DLD1 (cell line): ENCODE data around the gene ABHD11.
"Not testable (repeated sequence)": the region's sequence is repeated elsewhere in the genome, so short reads cannot be mapped to it uniquely, and the experiment has no call there.

Experiments used
- in situ Hi-C: cut with HindIII; loops from 2 replicates; pipeline ENCODE4 v1.10.0; 2017; ENCODE audit warnings: low sequenced_read_pairs

ABHD11 gene

GRCh38 chr7:73738612-73739386 lies at the start of gene ABHD11:
ABHD11 (minus strand) TSS chr7:73738802; CDS start chr7:73738770, 32 bp downstream.
- in situ Hi-C loops: no loop called here

- in situ Hi-C loops: not testable (repeated sequence)
Measured at GRCh38 chr7:73787786-73788048, 49.1 kb upstream of the ABHD11 start.

GRCh38 chr7:73786588-73786987 lies 48.0 kb upstream of the ABHD11 start:
- in situ Hi-C loops: no loop called here

GRCh38 chr7:73779517-73779916 lies 40.9 kb upstream of the ABHD11 start:
- in situ Hi-C loops: no loop called here

- in situ Hi-C loops: no loop called here
Measured at GRCh38 chr7:73778801-73779389, 40.3 kb upstream of the ABHD11 start.

- in situ Hi-C loops: no loop called here
Measured at GRCh38 chr7:73774923-73775322, 36.3 kb upstream of the ABHD11 start.

- in situ Hi-C loops: no loop called here
Measured at GRCh38 chr7:73773700-73774517, 35.3 kb upstream of the ABHD11 start.

- in situ Hi-C loops: no loop called here
Measured at GRCh38 chr7:73770860-73771670, 32.5 kb upstream of the ABHD11 start.

GRCh38 chr7:73770002-73770859 lies 31.6 kb upstream of the ABHD11 start, which contains the start of gene CLDN3:
CLDN3 (minus strand) TSS chr7:73770270; CDS start chr7:73770049, 221 bp downstream.
- in situ Hi-C loops: no loop called here

GRCh38 chr7:73769481-73770001 lies 30.9 kb upstream of the ABHD11 start:
- in situ Hi-C loops: no loop called here

- in situ Hi-C loops: no loop called here
Measured at GRCh38 chr7:73768641-73769480, 30.3 kb upstream of the ABHD11 start.

GRCh38 chr7:73766556-73767229 lies 28.1 kb upstream of the ABHD11 start:
- in situ Hi-C loops: no loop called here

- in situ Hi-C loops: no loop called here
Measured at GRCh38 chr7:73762659-73762999, 24.0 kb upstream of the ABHD11 start.

- in situ Hi-C loops: no loop called here
Measured at GRCh38 chr7:73761854-73762658, 23.5 kb upstream of the ABHD11 start.

GRCh38 chr7:73758581-73759138 lies 20.1 kb upstream of the ABHD11 start:
- in situ Hi-C loops: no loop called here

GRCh38 chr7:73749931-73750776 lies 11.6 kb upstream of the ABHD11 start:
- in situ Hi-C loops: no loop called here
